Adrenal gland (tissue), 5 donors: ENCODE results near the gene SPP1.

Experiments used
- POLR2A ChIP-seq, 2 donors: fragments of 450-650 bp; IDR thresholded peaks; one replicate each; pipeline ENCODE4 v1.6.1; 2017; ENCODE audit warnings: antibody characterized with exemption in 2 of 2, mild to moderate bottlenecking in 2 of 2, moderate library complexity in 1 of 2
- TF ChIP-seq, protein P1 (sequence below), 6 experiments: fragments of 450-650 bp in 4 of 6; fragments of 200-600 bp in 2 of 6; sonication (generic) in 1 of 6; IDR thresholded peaks; 1 replicate in 5 of 6; 2 replicates in 1 of 6; pipeline versions ENCODE4 v1.5.1 to v1.8.0; 2016 to 2021; ENCODE audit warnings: antibody characterized with exemption in 6 of 6, mild to moderate bottlenecking in 2 of 6, moderate library complexity in 1 of 6
- donor health status: DM: no; HTN: no; CAD: no.

DNA sequence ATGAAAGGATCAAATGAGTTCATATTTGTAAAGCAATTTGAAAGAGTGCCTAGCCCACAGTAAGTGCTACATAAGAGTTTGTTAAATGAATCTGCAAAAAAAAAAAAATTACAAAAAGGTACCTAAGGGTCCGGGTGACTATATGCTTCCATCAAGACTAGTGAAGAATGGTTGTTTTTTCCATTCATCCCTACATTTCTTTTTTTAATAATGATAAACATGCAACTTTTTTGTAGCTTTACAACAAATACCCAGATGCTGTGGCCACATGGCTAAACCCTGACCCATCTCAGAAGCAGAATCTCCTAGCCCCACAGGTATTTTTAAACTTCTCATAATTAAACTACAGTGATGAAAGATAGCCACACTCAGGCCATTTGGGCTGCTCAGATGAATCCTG, 4.3 kb downstream of the SPP1 start:
- TF ChIP-seq, protein P1, sequence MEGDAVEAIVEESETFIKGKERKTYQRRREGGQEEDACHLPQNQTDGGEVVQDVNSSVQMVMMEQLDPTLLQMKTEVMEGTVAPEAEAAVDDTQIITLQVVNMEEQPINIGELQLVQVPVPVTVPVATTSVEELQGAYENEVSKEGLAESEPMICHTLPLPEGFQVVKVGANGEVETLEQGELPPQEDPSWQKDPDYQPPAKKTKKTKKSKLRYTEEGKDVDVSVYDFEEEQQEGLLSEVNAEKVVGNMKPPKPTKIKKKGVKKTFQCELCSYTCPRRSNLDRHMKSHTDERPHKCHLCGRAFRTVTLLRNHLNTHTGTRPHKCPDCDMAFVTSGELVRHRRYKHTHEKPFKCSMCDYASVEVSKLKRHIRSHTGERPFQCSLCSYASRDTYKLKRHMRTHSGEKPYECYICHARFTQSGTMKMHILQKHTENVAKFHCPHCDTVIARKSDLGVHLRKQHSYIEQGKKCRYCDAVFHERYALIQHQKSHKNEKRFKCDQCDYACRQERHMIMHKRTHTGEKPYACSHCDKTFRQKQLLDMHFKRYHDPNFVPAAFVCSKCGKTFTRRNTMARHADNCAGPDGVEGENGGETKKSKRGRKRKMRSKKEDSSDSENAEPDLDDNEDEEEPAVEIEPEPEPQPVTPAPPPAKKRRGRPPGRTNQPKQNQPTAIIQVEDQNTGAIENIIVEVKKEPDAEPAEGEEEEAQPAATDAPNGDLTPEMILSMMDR (IDR thresholded peaks at IDR 0.05), result no peak
- TF ChIP-seq POLR2A (IDR thresholded peaks at IDR 0.05), result no peak
